ENCODE results near the gene PPM1M. TPM values are rescaled to one million over a fixed set of nuclear protein-coding genes. Genes with fewer than 3 reads are reported as not detected.

PPM1M gene
- total and polyA plus RNA-seq, 2 donors from 2014 or later: 23.2 to 32.5 TPM

DNA sequence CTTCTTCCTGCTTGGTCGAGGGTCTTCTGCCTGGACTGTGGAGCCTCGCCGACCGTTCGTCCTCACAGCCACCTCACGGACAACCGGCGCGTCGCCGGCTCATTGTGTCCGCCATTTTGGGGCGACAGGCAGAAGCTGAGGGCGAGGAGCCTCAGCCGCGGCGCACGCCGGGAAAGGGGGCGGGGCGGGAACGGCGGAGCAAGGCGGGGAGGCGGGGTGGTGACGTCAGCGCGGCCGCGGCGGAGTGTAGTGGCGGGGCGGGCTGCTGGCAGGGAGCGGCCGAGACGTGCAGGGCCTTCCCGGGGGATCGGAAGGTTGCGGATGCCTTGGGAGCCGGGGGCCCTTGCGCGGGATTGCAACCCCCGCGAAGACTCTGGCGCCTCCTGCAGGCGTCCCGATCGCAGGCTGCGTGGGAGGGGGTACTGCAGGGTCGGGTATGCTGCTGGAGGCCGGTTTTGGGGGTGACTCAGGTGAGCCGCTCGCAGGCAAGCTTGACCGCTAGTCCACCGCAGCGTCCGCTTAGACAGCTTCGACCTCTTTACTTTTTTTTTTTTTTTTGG lies 33.0 kb downstream of the PPM1M start, which contains the start of gene WDR82:
Gene WDR82, minus strand, starts transcription at position 140 of the 560 bp plus-strand sequence. CDS start 288 bp downstream, outside the sequence.
- Histone ChIP-seq H3K4me1 (ENCODE audit: control insufficient read depth in 2 of 3, insufficient read depth in 2 of 3, low read depth in 1 of 3, low read length in 3 of 3) (peaks cover 0 to 25% (median 16%) of the 10 kb centered on the region in 3 donors), H3K36me3 (ENCODE audit: control insufficient read depth in 2 of 3, insufficient read depth in 3 of 3, low read length in 3 of 3) (no peaks in the 10 kb centered on the region), H3K9me3 (ENCODE audit: control insufficient read depth in 2 of 3, insufficient read depth in 1 of 3, low read length in 3 of 3) (no peaks in the 10 kb centered on the region), H3K9ac (ENCODE audit: low read length in 3 of 3) (peak within 1 kb of the TSS; percentile 66 to 99 (median 86)), H3K4me3 (ENCODE audit: low read length in 3 of 3) (peak within 1 kb of the TSS; percentile 93 to 94 (median 94)), H3K27me3 (ENCODE audit: control insufficient read depth, insufficient read depth, low read length) (no peaks in the 10 kb centered on the region), H3K27ac (ENCODE audit: low read depth in 2 of 2, low read length in 2 of 2) (peak within 1 kb of the TSS; percentile 98)
- TF ChIP-seq CTCF (IDR thresholded peaks at IDR 0.05; ENCODE audit: borderline replicate concordance, extremely low read depth, insufficient read depth): no peak
- FAIRE-seq (no peak), DNase-seq (peak; percentile 97 to 99 (median 98))
- intact Hi-C loops (cut with DNase I): no loop called here

DNA sequence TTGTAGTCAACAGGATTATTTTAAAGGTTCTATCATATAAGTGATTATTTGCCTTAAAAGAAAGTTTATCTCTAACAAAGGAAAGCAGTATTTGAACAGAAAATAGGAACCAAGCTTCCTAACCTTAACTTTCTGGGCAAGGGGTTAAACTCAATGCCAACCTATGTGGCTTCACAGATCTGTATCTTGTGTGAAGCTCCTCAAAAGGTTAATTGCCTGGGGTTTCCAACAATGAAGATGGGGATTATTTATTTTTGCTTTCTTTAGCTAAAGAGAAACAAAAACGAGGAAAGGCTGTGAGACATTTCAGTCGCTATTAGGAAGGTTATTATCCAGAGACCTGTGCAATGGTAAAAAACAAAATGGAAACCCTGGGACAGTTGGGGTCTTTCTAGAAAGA lies 34.0 kb downstream of the PPM1M start:
- peak overlapping the region in 2 of 3 donors; percentile 17 to 94 for H3K4me3 ChIP-seq (ENCODE audit: low read length in 3 of 3)
- DNase-seq: no peak
- intact Hi-C loops (cut with DNase I): no loop called here

GRCh38 chr3:52280050-52280461 lies 34.5 kb downstream of the PPM1M start:
- no peaks in the 10 kb centered on the region for H3K36me3 ChIP-seq (ENCODE audit: control insufficient read depth in 2 of 3, insufficient read depth in 3 of 3, low read length in 3 of 3)
- peaks cover 4 to 22% (median 19%) of the 10 kb centered on the region in 3 donors for H3K4me1 ChIP-seq (ENCODE audit: control insufficient read depth in 2 of 3, insufficient read depth in 2 of 3, low read depth in 1 of 3, low read length in 3 of 3)
- H3K9ac ChIP-seq (ENCODE audit: low read length in 3 of 3): peak overlapping the region in 2 of 3 donors; percentile 9 to 50
- H3K27ac ChIP-seq (ENCODE audit: low read depth in 2 of 2, low read length in 2 of 2): peak overlapping the region; percentile 98
- intact Hi-C loops (cut with DNase I): no loop called here
- DNase-seq (peak in 3 of 5 donors; percentile 42 to 84 (median 71)), FAIRE-seq (no peak)
- H3K27me3 ChIP-seq (ENCODE audit: control insufficient read depth, insufficient read depth, low read length): no peaks in the 10 kb centered on the region
- no peak for TF ChIP-seq CTCF (IDR thresholded peaks at IDR 0.05; ENCODE audit: borderline replicate concordance, extremely low read depth, insufficient read depth)
- H3K9me3 ChIP-seq (ENCODE audit: control insufficient read depth in 2 of 3, insufficient read depth in 1 of 3, low read length in 3 of 3): no peaks in the 10 kb centered on the region
- peak overlapping the region in 1 of 3 donors; percentile 94 for H3K4me3 ChIP-seq (ENCODE audit: low read length in 3 of 3)

More for the DNA sequence above, 34.0 kb downstream of the PPM1M start:
- no peak for FAIRE-seq
- H3K27me3 ChIP-seq (ENCODE audit: control insufficient read depth, insufficient read depth, low read length): no peaks in the 10 kb centered on the region
- peak overlapping the region in 1 of 3 donors; percentile 70 for H3K9ac ChIP-seq (ENCODE audit: low read length in 3 of 3)
- H3K9me3 ChIP-seq (ENCODE audit: control insufficient read depth in 2 of 3, insufficient read depth in 1 of 3, low read length in 3 of 3): no peaks in the 10 kb centered on the region
- peaks cover 3 to 23% (median 21%) of the 10 kb centered on the region in 3 donors for H3K4me1 ChIP-seq (ENCODE audit: control insufficient read depth in 2 of 3, insufficient read depth in 2 of 3, low read depth in 1 of 3, low read length in 3 of 3)
- no peaks in the 10 kb centered on the region for H3K36me3 ChIP-seq (ENCODE audit: control insufficient read depth in 2 of 3, insufficient read depth in 3 of 3, low read length in 3 of 3)
- H3K27ac ChIP-seq (ENCODE audit: low read depth in 2 of 2, low read length in 2 of 2): peak overlapping the region; percentile 98
- no peak for TF ChIP-seq CTCF (IDR thresholded peaks at IDR 0.05; ENCODE audit: borderline replicate concordance, extremely low read depth, insufficient read depth)
